ENCODE measurements around the gene CERS6. TPM values are rescaled to one million over a fixed set of nuclear protein-coding genes. Genes with fewer than 3 reads are reported as not detected.
A peak's percentile ranks its signal among the peaks of the same experiment; 100 is the strongest.

Gene CERS6
- total and polyA plus RNA-seq, 10 of the 15 experiments (the other 5 are each of a cell fraction or from before 2014, with no cell fraction given) = 1.3 to 20.4 (median 14.1) TPM

DNA sequence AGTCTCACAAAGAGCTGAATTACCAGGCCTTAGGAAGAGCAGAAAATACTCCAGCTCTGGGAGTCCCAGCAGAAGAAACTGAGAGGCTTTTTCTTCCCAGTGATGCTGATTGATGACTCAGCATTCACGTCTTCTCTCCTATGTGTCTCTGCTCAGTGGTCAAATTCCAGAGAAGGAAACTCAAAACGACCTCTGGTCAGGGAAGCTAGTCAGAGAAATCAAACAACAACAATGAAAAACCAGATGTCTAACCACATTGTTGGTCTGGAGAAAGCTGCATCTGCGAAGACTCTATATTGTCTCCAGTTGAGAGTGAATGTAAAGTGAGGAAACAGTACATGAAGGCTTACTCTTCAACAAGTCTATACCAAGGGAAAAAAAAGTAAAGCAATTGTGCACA lies 28.6 kb upstream of the CERS6 start:
- peaks cover 8% of the 10 kb centered on the region; the same call in 1 of the 2 replicates for H3K4me1 ChIP-seq (ENCODE audit: control insufficient read depth, insufficient read depth, low read length)
- H3K9ac ChIP-seq (ENCODE audit: control insufficient read depth, insufficient read depth, low read length) = no peak overlapping the region
- intact Hi-C loops (cut with micrococcal nuclease; ENCODE audit: unreplicated experiment) (no loop called here), in situ Hi-C loops (cut with MboI) (no loop called here)
- H3K4me3 ChIP-seq = no peak overlapping the region
- WGBS (ENCODE audit: insufficient coverage, insufficient replicate concordance, low lambda C conversion rate, missing lambda C conversion rate) = 33% methylated on average over 3 of the region's 3 CpGs
- no peaks in the 10 kb centered on the region for H3K36me3 ChIP-seq (ENCODE audit: control insufficient read depth in 2 of 2, insufficient read depth in 2 of 2, low read length in 1 of 2)
- peaks cover 2% of the 10 kb centered on the region; the same call in 2 of the 3 replicates for H3K9me3 ChIP-seq (replicated peaks; ENCODE audit: control insufficient read depth, insufficient read depth, low read length)
- DNase-seq (ENCODE audit: low read depth, low spot score) = no peak
- ChIA-PET RAD21 (ENCODE audit: unreplicated experiment) (no interaction called here), SMC1A (ENCODE audit: uncharacterized antibody, unreplicated experiment) (no interaction called here), CTCF (no interaction called here), POLR2A (no interaction called here)
- H3K79me2 ChIP-seq (ENCODE audit: control insufficient read depth, insufficient read depth, low read length) = no peaks in the 10 kb centered on the region
- no peaks in the 10 kb centered on the region for H4K20me1 ChIP-seq (ENCODE audit: control insufficient read depth, insufficient read depth)
- no peak overlapping the region for H3K4me2 ChIP-seq (ENCODE audit: control insufficient read depth, insufficient read depth)
- no peak for FAIRE-seq
- TF ChIP-seq RUNX3 (IDR thresholded peaks at IDR 0.05; ENCODE audit: low read length) = 0 out of 2 replicates have a peak, but pooled peaks have one; percentile 9
- no peak for TF ChIP-seq CREB1 (IDR thresholded peaks at IDR 0.05; ENCODE audit: low read depth)
- BruUV-seq (replicated peaks) = no TSS peak
- no peak for ATAC-seq
- no peak overlapping the region for H2AFZ ChIP-seq (ENCODE audit: control insufficient read depth, low read depth, low read length)
- H3K27ac ChIP-seq (ENCODE audit: control insufficient read depth, insufficient read depth) = no peak overlapping the region
- no peaks in the 10 kb centered on the region for H3K27me3 ChIP-seq (replicated peaks in 1 of 2; ENCODE audit: control insufficient read depth in 2 of 2, insufficient read depth in 2 of 2, low read length in 1 of 2)

DNA sequence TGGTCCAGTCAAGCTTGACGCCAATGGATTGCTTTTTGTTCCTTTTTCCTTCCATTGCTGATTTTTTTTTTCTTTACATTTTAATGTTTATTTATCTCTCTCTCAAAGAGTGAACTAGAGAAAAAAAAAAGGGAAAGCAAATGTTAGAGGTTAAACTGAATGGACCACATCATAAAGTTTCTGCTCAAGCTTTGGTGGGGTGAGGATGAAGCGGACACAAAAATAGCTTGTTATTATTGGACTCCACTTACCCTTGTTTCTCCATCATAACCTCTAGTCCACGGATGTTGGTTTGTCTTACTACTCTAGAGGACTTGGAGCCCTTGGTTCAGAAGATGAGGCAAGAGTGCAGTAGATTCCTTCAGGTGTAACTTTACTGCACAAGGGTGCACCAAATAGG lies 27.6 kb upstream of the CERS6 start:
- in situ Hi-C loops (cut with MboI) (no loop called here), intact Hi-C loops (cut with micrococcal nuclease; ENCODE audit: unreplicated experiment) (no loop called here)
- H3K36me3 ChIP-seq (ENCODE audit: control insufficient read depth in 2 of 2, insufficient read depth in 2 of 2, low read length in 1 of 2) = no peaks in the 10 kb centered on the region
- DNase-seq (ENCODE audit: low read depth, low spot score) = no peak
- no peak overlapping the region for H2AFZ ChIP-seq (ENCODE audit: control insufficient read depth, low read depth, low read length)
- ChIA-PET SMC1A (ENCODE audit: uncharacterized antibody, unreplicated experiment) (no interaction called here), CTCF (no interaction called here), POLR2A (no interaction called here), RAD21 (ENCODE audit: unreplicated experiment) (no interaction called here)
- peaks cover 13% of the 10 kb centered on the region; the same call in 1 of the 2 replicates for H3K4me1 ChIP-seq (ENCODE audit: control insufficient read depth, insufficient read depth, low read length)
- no peak overlapping the region for H3K9ac ChIP-seq (ENCODE audit: control insufficient read depth, insufficient read depth, low read length)
- BruUV-seq (replicated peaks) = no TSS peak
- no peaks in the 10 kb centered on the region for H3K27me3 ChIP-seq (replicated peaks in 1 of 2; ENCODE audit: control insufficient read depth in 2 of 2, insufficient read depth in 2 of 2, low read length in 1 of 2)
- H3K9me3 ChIP-seq (replicated peaks; ENCODE audit: control insufficient read depth, insufficient read depth, low read length) = peaks cover 2% of the 10 kb centered on the region; the same call in 2 of the 3 replicates
- H4K20me1 ChIP-seq (ENCODE audit: control insufficient read depth, insufficient read depth) = no peaks in the 10 kb centered on the region
- H3K27ac ChIP-seq (ENCODE audit: control insufficient read depth, insufficient read depth) = no peak overlapping the region
- no peak overlapping the region for H3K4me2 ChIP-seq (ENCODE audit: control insufficient read depth, insufficient read depth)
- no peaks in the 10 kb centered on the region for H3K79me2 ChIP-seq (ENCODE audit: control insufficient read depth, insufficient read depth, low read length)
- no peak for FAIRE-seq
- no peak overlapping the region for H3K4me3 ChIP-seq
- ATAC-seq = no peak
- WGBS (ENCODE audit: insufficient coverage, insufficient replicate concordance, low lambda C conversion rate, missing lambda C conversion rate) = 74% methylated on average over 3 of the region's 3 CpGs
- TF ChIP-seq POLR2AphosphoS2 (IDR thresholded peaks at IDR 0.05; ENCODE audit: low read depth, low read length) (no peak), CHD4 (IDR thresholded peaks at IDR 0.05) (no peak), TBL1XR1 (IDR thresholded peaks at IDR 0.05; ENCODE audit: low read depth, low read length) (no peak), KLF5 (IDR thresholded peaks at IDR 0.05; ENCODE audit: partially characterized antibody) (no peak), BRCA1 (IDR thresholded peaks at IDR 0.05; ENCODE audit: low read depth, low read length) (no peak), LARP7 (IDR thresholded peaks at IDR 0.05) (no peak), CHD1 (IDR thresholded peaks at IDR 0.05; ENCODE audit: low read depth, low read length) (no peak)
- TF ChIP-seq, protein P1, sequence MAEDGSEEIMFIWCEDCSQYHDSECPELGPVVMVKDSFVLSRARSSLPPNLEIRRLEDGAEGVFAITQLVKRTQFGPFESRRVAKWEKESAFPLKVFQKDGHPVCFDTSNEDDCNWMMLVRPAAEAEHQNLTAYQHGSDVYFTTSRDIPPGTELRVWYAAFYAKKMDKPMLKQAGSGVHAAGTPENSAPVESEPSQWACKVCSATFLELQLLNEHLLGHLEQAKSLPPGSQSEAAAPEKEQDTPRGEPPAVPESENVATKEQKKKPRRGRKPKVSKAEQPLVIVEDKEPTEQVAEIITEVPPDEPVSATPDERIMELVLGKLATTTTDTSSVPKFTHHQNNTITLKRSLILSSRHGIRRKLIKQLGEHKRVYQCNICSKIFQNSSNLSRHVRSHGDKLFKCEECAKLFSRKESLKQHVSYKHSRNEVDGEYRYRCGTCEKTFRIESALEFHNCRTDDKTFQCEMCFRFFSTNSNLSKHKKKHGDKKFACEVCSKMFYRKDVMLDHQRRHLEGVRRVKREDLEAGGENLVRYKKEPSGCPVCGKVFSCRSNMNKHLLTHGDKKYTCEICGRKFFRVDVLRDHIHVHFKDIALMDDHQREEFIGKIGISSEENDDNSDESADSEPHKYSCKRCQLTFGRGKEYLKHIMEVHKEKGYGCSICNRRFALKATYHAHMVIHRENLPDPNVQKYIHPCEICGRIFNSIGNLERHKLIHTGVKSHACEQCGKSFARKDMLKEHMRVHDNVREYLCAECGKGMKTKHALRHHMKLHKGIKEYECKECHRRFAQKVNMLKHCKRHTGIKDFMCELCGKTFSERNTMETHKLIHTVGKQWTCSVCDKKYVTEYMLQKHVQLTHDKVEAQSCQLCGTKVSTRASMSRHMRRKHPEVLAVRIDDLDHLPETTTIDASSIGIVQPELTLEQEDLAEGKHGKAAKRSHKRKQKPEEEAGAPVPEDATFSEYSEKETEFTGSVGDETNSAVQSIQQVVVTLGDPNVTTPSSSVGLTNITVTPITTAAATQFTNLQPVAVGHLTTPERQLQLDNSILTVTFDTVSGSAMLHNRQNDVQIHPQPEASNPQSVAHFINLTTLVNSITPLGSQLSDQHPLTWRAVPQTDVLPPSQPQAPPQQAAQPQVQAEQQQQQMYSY (CRISPR knock-in tag; IDR thresholded peaks at IDR 0.05) = no peak
- TF ChIP-seq, protein P2, sequence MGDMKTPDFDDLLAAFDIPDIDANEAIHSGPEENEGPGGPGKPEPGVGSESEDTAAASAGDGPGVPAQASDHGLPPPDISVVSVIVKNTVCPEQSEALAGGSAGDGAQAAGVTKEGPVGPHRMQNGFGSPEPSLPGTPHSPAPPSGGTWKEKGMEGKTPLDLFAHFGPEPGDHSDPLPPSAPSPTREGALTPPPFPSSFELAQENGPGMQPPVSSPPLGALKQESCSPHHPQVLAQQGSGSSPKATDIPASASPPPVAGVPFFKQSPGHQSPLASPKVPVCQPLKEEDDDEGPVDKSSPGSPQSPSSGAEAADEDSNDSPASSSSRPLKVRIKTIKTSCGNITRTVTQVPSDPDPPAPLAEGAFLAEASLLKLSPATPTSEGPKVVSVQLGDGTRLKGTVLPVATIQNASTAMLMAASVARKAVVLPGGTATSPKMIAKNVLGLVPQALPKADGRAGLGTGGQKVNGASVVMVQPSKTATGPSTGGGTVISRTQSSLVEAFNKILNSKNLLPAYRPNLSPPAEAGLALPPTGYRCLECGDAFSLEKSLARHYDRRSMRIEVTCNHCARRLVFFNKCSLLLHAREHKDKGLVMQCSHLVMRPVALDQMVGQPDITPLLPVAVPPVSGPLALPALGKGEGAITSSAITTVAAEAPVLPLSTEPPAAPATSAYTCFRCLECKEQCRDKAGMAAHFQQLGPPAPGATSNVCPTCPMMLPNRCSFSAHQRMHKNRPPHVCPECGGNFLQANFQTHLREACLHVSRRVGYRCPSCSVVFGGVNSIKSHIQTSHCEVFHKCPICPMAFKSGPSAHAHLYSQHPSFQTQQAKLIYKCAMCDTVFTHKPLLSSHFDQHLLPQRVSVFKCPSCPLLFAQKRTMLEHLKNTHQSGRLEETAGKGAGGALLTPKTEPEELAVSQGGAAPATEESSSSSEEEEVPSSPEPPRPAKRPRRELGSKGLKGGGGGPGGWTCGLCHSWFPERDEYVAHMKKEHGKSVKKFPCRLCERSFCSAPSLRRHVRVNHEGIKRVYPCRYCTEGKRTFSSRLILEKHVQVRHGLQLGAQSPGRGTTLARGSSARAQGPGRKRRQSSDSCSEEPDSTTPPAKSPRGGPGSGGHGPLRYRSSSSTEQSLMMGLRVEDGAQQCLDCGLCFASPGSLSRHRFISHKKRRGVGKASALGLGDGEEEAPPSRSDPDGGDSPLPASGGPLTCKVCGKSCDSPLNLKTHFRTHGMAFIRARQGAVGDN (IDR thresholded peaks at IDR 0.05) = no peak
- TF ChIP-seq, protein P3, sequence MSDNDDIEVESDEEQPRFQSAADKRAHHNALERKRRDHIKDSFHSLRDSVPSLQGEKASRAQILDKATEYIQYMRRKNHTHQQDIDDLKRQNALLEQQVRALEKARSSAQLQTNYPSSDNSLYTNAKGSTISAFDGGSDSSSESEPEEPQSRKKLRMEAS (IDR thresholded peaks at IDR 0.05; ENCODE audit: low read depth, low read length) = no peak

All from GM12878 (cell line).